ELF-1 (cell line): ENCODE measurements around the gene TRABD.
"Not testable (repeated sequence)": the region's sequence is repeated elsewhere in the genome, so short reads cannot be mapped to it uniquely, and the experiment has no call there.

Experiments
- DNase-seq: peaks from one replicate; pipeline ENCODE4 v3.0.0-alpha.2; 2016; ENCODE audit warnings: low read depth, low spot score

The TRABD gene, protein sequence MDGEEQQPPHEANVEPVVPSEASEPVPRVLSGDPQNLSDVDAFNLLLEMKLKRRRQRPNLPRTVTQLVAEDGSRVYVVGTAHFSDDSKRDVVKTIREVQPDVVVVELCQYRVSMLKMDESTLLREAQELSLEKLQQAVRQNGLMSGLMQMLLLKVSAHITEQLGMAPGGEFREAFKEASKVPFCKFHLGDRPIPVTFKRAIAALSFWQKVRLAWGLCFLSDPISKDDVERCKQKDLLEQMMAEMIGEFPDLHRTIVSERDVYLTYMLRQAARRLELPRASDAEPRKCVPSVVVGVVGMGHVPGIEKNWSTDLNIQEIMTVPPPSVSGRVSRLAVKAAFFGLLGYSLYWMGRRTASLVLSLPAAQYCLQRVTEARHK

DNA sequence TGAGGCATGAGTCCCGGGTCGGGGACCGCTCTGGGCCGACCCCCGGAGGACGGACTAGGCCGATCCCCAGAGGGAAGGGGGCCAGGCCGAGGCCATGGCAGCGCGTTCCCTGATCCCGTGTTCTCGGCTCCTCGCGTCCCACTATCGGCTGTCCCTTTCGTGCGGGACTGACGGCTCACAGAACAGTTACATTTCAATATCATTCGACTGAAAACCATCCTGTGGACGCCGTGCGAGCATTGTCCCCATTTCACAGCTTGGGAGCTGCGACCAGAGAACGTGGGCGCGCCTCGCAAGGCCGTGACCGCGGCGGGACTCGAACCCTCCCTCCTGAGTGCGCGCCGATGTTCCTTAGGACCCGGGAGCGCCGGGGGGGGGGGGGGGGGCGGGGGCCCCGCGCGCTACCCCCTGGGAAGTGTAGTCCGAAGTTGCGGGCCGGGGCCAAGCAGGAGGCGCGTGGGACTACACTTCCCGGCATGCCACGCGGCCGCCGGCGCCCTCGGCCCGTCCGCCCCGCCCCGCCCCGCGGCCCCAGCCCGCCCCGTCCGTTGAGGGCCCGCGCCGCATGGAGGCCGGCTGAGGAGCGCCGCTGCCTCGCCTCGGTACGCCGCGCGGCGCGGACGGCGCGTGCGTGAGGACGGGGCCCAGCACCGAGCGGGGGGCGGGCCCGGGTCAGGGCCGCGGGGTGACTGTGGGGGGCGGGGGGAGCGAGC lies at the start of gene TRABD:
Gene TRABD, plus strand, starts transcription at position 539 of the 713 bp plus-strand sequence. CDS start 7,148 bp downstream, outside the sequence.
- peak; percentile 70 for DNase-seq

DNA sequence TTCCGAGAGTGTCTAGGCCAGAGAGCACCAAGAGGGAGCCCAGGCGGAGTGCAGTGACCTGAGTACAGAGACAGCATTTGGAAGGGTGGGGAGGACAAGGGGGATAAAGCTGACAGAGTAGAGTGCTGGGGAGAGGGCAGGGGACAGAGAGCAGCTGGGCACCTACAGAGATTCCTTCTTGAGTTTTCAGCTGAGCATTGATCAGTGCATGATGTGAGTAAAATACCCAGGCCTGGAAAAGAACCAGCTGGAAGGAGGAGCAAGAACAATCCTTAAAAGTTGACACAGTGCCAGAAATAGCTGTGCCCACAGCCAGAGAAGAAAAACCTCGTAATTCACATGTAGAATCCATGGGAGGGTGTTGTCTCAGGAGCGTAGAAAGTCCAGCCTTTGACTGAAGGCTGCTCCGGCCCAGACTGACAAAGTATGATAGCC lies 49.1 kb upstream of the TRABD start:
- DNase-seq: no peak

- not testable (repeated sequence) for DNase-seq
Measured at GRCh38 chr22:50137277-50137676, 48.4 kb upstream of the TRABD start.

GRCh38 chr22:50138041-50138440 lies 47.7 kb upstream of the TRABD start:
- no peak for DNase-seq

DNA sequence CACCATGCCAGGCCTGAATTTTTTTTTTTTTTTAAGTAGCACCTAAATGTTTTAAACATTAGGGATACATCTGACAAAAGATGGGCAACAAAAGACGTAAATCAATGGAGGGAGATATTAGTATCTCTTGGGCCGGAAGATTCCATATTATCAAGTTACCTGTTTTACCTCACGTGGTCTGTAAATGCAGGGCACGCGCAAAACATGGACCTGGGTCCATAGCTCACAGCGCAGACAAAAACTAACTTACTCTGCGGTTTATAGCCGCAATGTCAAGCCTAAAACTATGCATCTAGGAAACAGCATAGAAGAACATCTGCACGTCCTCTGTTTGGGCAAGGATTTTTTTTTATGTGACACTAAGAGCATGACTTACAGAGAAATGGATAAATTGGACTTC lies 46.7 kb upstream of the TRABD start:
- DNase-seq: no peak

DNA sequence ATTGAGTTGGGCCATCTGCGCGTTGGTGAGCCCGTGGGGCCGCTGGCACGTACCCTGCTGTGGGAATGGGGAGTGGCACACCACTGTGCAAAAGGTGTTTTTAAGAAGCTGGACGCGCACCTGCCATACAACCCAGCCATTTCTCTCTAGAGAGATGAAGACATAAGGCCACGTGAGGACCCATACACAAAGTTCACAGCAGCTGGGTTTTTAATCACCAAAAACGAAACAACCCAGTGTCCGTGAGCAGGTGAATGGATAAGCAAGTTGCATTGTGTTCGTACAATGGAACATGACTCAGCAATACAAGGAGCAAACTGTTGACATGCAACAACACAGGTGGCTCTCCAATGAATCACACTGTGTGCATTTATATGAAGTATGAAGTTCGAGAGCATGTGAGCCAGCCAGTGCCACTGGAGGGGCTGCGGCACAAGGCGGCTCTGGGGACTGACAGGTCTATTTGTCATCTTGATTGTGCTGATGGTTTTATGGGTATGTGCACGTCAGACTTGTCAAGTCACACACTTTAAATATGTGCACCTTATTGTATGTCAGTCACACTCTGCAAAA lies 45.8 kb upstream of the TRABD start:
- DNase-seq: no peak

DNA sequence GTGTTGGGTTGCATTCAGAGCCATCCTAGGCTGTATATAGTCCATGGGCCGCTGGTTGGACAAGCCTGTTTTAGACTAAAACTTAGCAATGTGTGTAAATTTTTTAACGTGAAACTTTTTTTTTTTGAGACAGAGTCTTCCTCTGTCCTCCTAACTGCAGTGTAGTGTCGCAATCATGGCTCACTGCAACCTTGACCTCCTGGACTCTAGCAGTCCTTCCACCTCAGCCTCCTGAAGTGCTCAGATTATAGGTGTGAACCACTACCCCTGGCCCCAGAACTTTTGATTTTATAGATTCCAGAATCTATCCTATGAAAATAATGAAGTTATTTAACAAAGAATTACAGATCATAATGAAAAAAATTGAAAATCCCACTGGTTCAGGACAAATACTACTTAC lies 45.1 kb upstream of the TRABD start:
- DNase-seq: no peak

GRCh38 chr22:50141462-50141861 lies 44.3 kb upstream of the TRABD start:
- DNase-seq: no peak

DNA sequence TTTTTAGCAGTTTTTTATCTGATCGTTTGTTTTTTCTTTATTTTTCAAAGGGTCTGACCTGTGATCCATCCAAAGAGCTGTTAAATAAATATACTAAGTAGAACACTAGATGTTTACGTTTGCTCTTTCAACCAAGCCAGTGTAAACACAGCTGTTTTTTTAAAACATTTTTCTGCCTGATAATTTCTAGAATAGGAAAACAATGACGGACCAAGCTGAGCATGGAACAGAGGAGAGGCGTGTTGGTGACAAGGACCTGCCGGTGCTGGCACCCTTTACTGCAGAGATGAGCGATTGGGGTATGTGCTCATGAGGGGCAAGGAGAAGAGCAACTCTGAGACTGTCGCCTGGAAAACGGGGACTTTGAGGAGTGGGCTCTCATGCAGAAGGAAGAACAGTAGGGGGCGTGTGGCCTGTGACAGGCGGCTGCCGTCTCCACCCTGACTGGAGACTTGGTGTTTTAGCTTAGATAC lies 43.8 kb upstream of the TRABD start:
- DNase-seq: peak; percentile 49

GRCh38 chr22:50143096-50143495 lies 42.6 kb upstream of the TRABD start:
- DNase-seq: no peak

DNA sequence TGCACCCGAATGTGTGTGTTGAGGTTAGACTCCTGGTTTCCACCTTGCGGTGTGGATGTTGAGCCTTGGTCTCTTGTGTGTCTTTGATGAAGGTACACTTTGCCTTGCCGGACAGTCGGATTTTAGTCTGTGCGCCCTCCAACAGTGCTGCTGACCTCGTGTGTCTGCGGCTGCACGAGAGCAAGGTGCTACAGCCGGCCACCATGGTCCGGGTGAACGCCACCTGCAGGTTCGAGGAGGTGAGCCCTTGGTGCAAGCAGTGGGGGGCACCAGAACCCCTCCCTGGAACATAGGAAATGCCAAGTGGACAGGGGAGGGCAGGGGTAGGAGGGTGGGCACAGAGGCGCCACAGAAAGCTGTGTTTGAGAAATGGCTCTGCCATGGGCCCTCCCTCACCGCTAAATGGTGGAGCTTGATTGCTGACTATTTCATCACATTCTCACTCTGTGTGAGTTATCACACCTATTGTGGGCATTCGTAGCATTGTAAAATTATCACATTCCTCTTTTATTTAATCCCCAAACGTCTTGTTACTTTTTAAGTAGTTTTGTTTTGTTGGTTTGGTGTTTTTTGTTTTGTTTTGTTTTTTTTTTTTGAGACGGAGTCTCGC lies 41.6 kb upstream of the TRABD start:
- no peak for DNase-seq

DNA sequence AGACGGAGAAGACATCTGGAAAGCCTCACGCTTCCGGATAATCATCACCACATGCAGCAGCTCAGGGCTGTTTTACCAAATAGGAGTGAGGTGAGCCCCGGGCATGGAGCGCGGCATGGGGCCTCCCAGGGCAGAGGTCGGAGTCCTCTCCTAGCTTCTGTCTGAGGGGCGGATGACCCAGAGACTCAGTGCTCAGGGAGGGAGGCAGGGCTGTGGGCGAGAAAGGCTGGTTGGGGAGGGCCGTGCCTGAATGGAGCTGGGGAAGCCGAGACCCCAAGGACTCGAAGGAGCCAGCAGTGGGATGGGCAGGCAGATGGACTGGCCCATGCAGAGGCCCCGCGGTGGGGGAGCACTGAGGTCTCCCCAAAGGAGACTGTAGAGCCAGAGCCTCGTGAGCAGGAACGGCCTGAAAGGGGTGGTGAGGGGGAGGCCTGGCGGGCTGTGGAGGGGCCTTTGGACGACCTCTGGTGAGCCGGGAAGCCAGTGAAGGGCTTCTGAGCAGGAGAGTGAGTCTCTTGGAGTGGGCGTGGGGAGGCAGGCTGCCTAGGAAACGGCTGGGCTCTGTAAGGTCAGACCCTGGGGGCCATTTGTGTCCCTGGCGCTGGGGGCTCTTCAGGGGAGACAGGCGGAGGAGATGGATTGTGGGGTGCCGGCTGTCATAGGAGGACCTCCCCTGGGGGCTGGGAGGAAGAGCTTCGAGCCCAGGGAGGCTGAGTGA lies 39.8 kb upstream of the TRABD start:
- DNase-seq: no peak

GRCh38 chr22:50146439-50147238 lies 39.1 kb upstream of the TRABD start:
- DNase-seq: peak; percentile 20

DNA sequence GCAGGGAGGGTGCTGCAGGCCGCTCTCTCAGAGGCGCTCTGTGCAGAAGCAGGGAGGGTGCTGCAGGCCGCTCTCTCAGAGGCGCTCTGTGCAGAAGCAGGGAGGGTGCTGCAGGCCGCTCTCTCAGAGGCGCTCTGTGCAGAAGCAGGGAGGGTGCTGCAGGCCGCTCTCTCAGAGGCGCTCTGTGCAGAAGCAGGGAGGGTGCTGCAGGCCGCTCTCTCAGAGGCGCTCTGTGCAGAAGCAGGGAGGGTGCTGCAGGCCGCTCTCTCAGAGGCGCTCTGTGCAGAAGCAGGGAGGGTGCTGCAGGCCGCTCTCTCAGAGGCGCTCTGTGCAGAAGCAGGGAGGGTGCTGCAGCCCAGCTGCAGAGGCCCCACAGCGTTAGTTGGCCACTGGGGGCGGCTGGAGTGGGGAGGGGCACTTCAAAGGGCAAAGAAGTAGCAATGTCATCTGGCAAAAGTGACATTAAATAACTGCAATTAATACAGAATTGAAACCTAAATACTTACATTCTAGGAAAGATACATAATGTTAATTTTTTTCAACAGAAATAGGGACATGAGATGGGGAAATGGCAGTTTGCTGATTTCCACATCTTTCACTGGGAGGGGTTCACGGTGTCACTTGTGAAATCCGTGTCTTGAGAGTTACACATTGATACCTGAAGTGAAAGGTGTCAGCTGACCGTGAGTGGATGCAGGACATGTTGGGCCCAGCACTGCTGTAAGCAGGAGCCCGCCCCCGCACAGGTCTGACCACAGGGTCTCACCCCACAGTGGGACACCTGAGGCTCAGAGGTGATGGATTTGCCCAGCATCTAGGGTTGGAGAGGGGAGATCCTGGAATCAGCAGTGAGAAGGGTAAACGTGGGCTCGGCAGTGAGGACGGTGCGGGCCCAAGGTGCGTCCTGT lies 38.2 kb upstream of the TRABD start:
- DNase-seq: not testable (repeated sequence)

- DNase-seq: no peak
Measured at GRCh38 chr22:50148166-50148500, 37.6 kb upstream of the TRABD start.

- peak; percentile 93 for DNase-seq
Measured at GRCh38 chr22:50148991-50149721, 36.6 kb upstream of the TRABD start.

- DNase-seq: peak; percentile 17
Measured at GRCh38 chr22:50150161-50151129, 35.3 kb upstream of the TRABD start.
